Measurements from ENCODE around the gene RERE. TPM values are rescaled to one million over a fixed set of nuclear protein-coding genes. Genes with fewer than 3 reads are reported as not detected.

Gene RERE
- total RNA-seq, 4 donors from 2014 or later, result 51.2 to 1,226 (median 253) TPM

DNA sequence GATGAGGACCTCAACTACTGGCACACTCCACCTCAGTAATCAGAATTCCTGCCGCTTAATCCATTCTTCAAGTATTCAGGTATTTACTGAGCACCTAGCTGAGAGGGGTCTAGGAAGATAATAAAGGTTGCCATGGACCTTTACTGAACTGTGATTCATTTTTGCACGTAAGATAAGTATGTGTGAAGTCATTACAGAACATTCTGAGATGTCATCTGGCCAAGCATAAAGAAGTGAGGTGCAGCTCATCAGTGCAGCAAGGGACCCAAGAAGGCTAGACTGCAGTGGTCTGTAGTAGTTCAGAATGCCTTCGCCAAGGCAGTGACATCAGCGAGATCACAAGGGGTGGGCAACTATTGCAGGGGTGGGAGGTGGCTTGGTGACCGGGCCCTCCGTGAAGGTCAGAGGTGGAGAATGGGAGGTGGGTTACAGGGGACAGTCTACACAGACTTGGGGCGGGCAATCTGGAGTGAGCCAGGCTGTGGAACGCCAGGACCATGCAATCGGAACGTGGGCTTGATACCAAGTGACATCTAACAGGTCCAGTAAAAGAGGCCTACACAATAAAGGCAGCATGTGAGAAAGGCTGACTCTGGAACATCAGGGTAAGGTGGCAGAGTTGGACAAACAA is 392.2 kb downstream of the RERE start:
- intact Hi-C loops (cut with DNase I; ENCODE audit: low total_unique reads), result loop anchor here (10.0 kb wide), 1 partner anchor 50 kb away; no protein-coding TSS in a partner anchor
- H3K9me3 ChIP-seq, result no peaks in the 10 kb centered on the region
- H3K27ac ChIP-seq, result peak overlapping the region; percentile 99 to 100
- no peaks in the 10 kb centered on the region for H3K36me3 ChIP-seq
- no peaks in the 10 kb centered on the region for H3K27me3 ChIP-seq
- no peak overlapping the region for H3K4me3 ChIP-seq
- H3K4me1 ChIP-seq, result peaks cover 8 to 14% of the 10 kb centered on the region in 2 donors
- TF ChIP-seq, protein P1, sequence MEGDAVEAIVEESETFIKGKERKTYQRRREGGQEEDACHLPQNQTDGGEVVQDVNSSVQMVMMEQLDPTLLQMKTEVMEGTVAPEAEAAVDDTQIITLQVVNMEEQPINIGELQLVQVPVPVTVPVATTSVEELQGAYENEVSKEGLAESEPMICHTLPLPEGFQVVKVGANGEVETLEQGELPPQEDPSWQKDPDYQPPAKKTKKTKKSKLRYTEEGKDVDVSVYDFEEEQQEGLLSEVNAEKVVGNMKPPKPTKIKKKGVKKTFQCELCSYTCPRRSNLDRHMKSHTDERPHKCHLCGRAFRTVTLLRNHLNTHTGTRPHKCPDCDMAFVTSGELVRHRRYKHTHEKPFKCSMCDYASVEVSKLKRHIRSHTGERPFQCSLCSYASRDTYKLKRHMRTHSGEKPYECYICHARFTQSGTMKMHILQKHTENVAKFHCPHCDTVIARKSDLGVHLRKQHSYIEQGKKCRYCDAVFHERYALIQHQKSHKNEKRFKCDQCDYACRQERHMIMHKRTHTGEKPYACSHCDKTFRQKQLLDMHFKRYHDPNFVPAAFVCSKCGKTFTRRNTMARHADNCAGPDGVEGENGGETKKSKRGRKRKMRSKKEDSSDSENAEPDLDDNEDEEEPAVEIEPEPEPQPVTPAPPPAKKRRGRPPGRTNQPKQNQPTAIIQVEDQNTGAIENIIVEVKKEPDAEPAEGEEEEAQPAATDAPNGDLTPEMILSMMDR (IDR thresholded peaks at IDR 0.05), result no peak
- TF ChIP-seq POLR2A (IDR thresholded peaks at IDR 0.05), result no peak
- DNase-seq, result no peak

DNA sequence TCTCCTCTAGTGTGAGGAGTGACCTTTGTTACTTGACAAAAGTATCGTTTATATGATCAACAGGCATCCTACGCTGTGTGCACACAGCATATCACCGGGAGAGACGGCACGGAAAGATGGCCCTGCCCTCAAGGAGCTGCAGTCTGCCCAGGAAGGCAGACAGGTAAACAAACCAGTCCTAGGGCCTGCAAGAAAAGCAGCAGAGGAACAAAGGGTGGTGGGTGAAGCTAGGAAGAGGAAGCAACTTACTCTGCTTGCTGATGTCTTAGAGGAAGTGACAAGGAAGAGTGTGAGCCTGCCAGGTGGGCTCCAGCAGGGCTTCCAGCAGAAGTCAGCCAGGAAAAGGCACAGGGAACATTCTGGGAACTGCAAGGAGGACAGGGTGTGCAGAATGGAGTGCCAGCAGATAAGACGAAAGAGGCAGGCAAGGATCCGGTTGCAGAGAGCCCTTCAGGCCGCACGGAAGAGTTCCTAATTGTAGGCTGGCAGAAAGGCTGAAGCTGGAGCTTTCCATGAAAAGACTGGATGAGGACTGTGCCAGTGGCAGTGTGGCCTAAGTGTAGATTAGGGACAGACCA is 392.8 kb downstream of the RERE start:
- intact Hi-C loops (cut with DNase I; ENCODE audit: low total_unique reads), result loop anchor here (10.0 kb wide), 1 partner anchor 50 kb away; no protein-coding TSS in a partner anchor
- DNase-seq, result peak in 1 of 2 donors; percentile 54
- H3K9me3 ChIP-seq, result no peaks in the 10 kb centered on the region
- no peaks in the 10 kb centered on the region for H3K36me3 ChIP-seq
- H3K4me1 ChIP-seq, result peaks cover 2 to 10% of the 10 kb centered on the region in 2 donors
- peak overlapping the region; percentile 85 to 98 for H3K4me3 ChIP-seq
- H3K27ac ChIP-seq, result peak overlapping the region; percentile 99 to 100
- no peaks in the 10 kb centered on the region for H3K27me3 ChIP-seq
- TF ChIP-seq, protein P1 (IDR thresholded peaks at IDR 0.05), result peak in 1 of 4 experiments; percentile 7
- TF ChIP-seq POLR2A (IDR thresholded peaks at IDR 0.05), result peak in 1 of 2 donors; percentile 51

DNA sequence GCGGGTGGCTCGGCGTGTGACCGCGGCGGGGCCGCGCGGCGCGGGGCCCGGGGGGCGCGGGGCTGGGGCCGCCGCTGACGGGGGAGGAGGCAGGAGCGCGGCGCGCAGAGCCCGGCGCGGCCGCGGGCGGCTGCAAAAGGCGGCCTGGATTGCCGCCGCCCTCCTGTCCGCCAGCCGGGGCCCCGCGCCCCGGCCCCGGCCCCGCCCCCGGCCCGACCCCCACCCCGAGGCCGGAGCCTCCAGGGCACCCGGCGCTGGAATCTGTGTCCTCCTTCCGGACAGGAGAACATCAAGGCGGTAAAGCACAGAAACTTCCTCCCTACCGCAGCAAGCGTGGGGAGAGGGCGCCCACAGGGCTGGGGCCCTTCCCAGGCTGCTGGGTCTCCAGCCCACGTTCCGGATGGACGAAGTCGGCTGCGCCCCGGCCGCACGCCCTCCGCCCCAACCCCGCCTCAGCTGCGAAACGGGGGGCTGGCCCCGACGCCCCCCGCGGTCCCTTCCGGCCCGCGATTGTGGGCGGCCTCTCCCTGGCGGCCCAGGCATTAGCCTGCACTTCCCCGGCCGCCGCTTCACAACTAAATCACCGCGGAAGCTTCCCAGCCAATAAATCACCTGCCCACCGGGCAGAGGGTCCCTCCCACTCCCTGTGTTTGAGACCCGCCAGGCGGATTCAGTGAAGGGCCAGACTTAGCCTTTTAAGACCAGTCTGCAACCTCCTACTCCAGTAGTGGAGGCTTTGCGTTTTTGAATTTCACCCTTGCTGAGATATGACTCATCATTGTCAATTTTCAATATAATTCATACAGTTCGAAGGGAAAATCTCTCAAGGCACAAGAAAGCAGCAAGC is 393.5 kb downstream of the RERE start:
- Histone ChIP-seq H3K27me3 (no peaks in the 10 kb centered on the region), H3K4me3 (peak overlapping the region; percentile 85 to 98), H3K36me3 (no peaks in the 10 kb centered on the region), H3K9me3 (no peaks in the 10 kb centered on the region), H3K4me1 (peaks cover 0 to 10% of the 10 kb centered on the region in 2 donors), H3K27ac (peak overlapping the region; percentile 99 to 100)
- TF ChIP-seq POLR2A (IDR thresholded peaks at IDR 0.05), result peak; percentile 52 to 64
- TF ChIP-seq, protein P1 (IDR thresholded peaks at IDR 0.05), result peak in 1 of 4 experiments; percentile 29
- peak; percentile 61 to 62 for DNase-seq
- intact Hi-C loops (cut with DNase I; ENCODE audit: low total_unique reads), result loop anchor here (10.0 kb wide), 1 partner anchor 49 kb away; no protein-coding TSS in a partner anchor

DNA sequence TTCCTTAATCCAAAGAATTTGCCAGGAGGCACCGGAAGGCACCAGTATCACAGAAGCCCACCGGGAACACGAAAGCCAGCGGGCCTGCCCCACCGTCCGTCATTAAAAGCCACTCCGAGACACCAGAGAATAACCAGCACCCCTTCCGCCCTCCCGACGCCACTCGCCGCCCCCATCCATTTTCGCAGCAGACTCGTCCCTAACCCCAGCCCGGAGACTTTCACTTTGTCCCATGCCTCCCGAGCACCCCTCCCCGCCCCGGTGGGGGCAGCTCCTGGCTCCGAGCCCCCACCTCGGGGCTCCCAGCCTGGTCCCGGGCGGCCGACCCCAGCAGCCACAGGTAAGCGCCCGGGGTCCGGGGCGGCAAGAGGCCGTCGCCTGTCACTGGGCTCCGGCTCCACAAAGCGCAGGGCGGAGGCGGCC is 394.2 kb downstream of the RERE start:
- peak in 1 of 2 donors; percentile 20 for TF ChIP-seq POLR2A (IDR thresholded peaks at IDR 0.05)
- TF ChIP-seq, protein P1 (IDR thresholded peaks at IDR 0.05), result no peak
- Histone ChIP-seq H3K27ac (peak overlapping the region; percentile 99 to 100), H3K4me1 (peaks cover 4 to 10% of the 10 kb centered on the region in 2 donors), H3K36me3 (no peaks in the 10 kb centered on the region), H3K4me3 (peak overlapping the region; percentile 85 to 98), H3K9me3 (no peaks in the 10 kb centered on the region), H3K27me3 (no peaks in the 10 kb centered on the region)
- intact Hi-C loops (cut with DNase I; ENCODE audit: low total_unique reads), result loop anchor here (10.0 kb wide), 1 partner anchor 48 kb away; no protein-coding TSS in a partner anchor
- peak; percentile 39 to 42 for DNase-seq

All from uterus (tissue), 4 donors.